Esophagus muscularis mucosa (tissue), 3 donors: Measurements from ENCODE around the gene FGF12.

Experiments used
- POLR2A ChIP-seq: fragments of 450-650 bp; IDR thresholded peaks from one replicate; pipeline ENCODE4 v1.6.1; 2017; ENCODE audit warnings: antibody characterized with exemption, moderate library complexity, mild to moderate bottlenecking, low read depth
- TF ChIP-seq, protein P1 (sequence below), 3 experiments: fragments of 200-600 bp in 2 of 3; fragments of 450-650 bp in 1 of 3; sonication (generic) in 2 of 3; IDR thresholded peaks; one replicate each; pipeline ENCODE4 v1.5.1; 2017 to 2019; ENCODE audit warnings: antibody characterized with exemption in 3 of 3, mild to moderate bottlenecking in 2 of 3, moderate library complexity in 1 of 3

DNA sequence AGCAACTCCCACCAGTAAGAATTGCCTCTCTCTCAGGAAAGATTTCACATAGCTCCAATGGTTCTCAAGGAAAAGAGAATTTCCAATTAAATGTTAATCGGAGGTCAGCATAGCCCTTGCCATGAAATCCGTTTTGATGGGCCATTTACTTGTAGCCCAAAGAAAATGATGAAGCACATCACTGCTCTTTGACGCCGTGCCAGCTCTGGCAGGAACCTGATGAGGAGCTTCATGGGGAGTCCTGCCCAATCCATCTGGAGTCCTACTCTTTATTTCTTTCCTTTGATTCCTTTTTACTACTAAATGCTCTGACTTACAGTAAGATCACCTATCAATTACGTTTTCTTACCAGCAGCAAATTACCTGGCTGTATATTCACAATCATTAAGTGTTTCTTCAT lies 84.7 kb downstream of the FGF12 start:
- TF ChIP-seq, protein P1, sequence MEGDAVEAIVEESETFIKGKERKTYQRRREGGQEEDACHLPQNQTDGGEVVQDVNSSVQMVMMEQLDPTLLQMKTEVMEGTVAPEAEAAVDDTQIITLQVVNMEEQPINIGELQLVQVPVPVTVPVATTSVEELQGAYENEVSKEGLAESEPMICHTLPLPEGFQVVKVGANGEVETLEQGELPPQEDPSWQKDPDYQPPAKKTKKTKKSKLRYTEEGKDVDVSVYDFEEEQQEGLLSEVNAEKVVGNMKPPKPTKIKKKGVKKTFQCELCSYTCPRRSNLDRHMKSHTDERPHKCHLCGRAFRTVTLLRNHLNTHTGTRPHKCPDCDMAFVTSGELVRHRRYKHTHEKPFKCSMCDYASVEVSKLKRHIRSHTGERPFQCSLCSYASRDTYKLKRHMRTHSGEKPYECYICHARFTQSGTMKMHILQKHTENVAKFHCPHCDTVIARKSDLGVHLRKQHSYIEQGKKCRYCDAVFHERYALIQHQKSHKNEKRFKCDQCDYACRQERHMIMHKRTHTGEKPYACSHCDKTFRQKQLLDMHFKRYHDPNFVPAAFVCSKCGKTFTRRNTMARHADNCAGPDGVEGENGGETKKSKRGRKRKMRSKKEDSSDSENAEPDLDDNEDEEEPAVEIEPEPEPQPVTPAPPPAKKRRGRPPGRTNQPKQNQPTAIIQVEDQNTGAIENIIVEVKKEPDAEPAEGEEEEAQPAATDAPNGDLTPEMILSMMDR (IDR thresholded peaks at IDR 0.05) = no peak
- TF ChIP-seq POLR2A = no peak
